Activated naive CD4-positive, alpha-beta T cell treated with anti-CD3 and anti-CD28 coated beads, Interleukin-2, amount 10 ng/mL, durations not matched to agents 7 days and 5 days (primary cell): ENCODE data around the gene PAK2.

ENCODE experiments used
- CTCF ChIA-PET: fragments of 350-600 bp; sonication (Branson Sonifier 250); formaldehyde crosslinking; loops from one replicate; lab custom pipeline; 2021; ENCODE audit warnings: antibody characterized with exemption; lab: Charles Lee
- DNase-seq: peaks from one replicate; pipeline ENCODE4 v3.0.0-alpha.2; 2020
- H3K27ac Mint-ChIP-seq: one replicate; pipeline ENCODE4 v1.8.0; 2021; ENCODE audit warnings: mild to moderate bottlenecking, moderate library complexity, mixed read lengths
- H3K27me3 Mint-ChIP-seq: one replicate; pipeline ENCODE4 v1.8.0; 2021; ENCODE audit warnings: mild to moderate bottlenecking, mixed read lengths
- H3K36me3 Mint-ChIP-seq: one replicate; pipeline ENCODE4 v1.8.0; 2021; ENCODE audit warnings: mixed read lengths
- H3K4me1 Mint-ChIP-seq: one replicate; pipeline ENCODE4 v1.8.0; 2021; ENCODE audit warnings: mixed read lengths
- H3K4me3 Mint-ChIP-seq: one replicate; pipeline ENCODE4 v1.8.0; 2021; ENCODE audit warnings: mild to moderate bottlenecking, moderate library complexity, mixed read lengths
- H3K9me3 Mint-ChIP-seq: one replicate; pipeline ENCODE4 v1.8.0; 2021; ENCODE audit warnings: mixed read lengths

PAK2 gene

GRCh38 chr3:196739671-196740480 is at the start of gene PAK2:
TSS of gene PAK2 (plus strand) at chr3:196739857. CDS start at chr3:196782647, 42,790 bp downstream.
- Mint-ChIP-seq H3K9me3 (no peaks in the 10 kb centered on the region), H3K27me3 (no peaks in the 10 kb centered on the region), H3K36me3 (peaks cover 20% of the 10 kb centered on the region), H3K4me1 (peaks cover 30% of the 10 kb centered on the region), H3K27ac (peak within 1 kb of the TSS; percentile 100), H3K4me3 (peak within 1 kb of the TSS; percentile 100)
- CTCF ChIA-PET: interaction anchor here (1.0 to 1.3 kb wide), 3 partner anchors 96 to 211 kb away, joined by 3 to 6 read pairs (median 4); no protein-coding TSS in a partner anchor
- DNase-seq: peak; percentile 93

DNA sequence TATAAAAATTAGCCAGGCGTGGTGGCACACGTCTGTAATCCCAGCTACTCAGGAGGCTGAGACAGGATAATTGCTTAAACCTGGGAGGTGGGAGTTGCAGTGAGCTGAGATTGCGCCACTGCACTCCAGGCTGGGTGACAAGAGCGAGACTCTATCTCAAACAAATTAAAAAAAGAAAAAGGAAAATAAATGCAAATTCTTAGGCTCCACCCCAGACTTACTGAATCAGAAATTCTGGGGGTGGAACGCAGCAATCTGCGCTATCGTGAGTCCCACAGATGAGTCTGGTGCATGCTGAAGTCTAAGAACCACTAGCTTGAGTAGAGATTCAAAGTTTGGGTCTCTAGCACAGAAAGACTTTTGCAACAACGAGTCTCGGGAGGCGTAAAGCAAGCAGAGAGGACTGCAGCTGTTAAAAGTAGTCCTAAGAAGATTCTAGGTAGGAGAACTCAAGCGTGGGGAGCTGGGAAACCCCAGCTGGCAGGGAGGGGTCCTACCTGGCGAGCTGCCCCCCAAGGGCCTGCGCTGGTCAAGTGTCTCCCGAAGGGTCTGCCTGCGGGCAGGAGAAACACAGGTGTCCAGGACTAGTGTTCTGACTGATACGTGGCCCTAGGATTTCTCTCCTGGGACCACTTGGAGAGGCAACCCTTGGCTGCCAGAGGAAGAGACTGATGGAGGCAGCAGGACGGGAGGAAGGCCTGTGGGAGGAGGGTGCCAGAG is 49.6 kb upstream of the PAK2 start:
- Mint-ChIP-seq H3K4me3 (no peak overlapping the region), H3K27ac (no peak overlapping the region), H3K27me3 (peaks cover 15% of the 10 kb centered on the region), H3K4me1 (peaks cover 8% of the 10 kb centered on the region), H3K9me3 (no peaks in the 10 kb centered on the region), H3K36me3 (no peaks in the 10 kb centered on the region)
- CTCF ChIA-PET: interaction anchor here (1.0 to 2.0 kb wide), 4 partner anchors 80 to 252 kb away, joined by 3 to 7 read pairs (median 4); no protein-coding TSS in a partner anchor
- no peak for DNase-seq

DNA sequence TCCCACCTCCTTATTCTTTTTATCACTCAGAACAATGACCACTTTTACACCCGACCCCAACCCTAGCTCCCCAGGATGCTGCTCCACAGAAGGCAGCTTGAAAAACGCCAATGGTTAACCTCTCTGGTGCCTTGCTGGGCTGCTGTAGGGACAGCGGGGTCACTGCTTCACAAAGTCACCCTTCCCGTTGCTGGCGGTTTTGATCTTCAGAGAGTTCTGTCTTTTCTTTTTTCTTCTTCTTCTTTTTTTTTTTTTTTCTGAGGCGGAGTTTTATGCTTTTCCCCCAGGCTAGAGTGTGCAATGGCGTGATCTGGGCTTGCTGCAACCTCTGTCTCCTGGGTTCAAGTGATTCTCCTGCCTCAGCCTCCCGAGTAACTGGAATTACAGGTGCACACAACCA is 48.3 kb upstream of the PAK2 start:
- Mint-ChIP-seq H3K36me3 (no peaks in the 10 kb centered on the region), H3K4me1 (peaks cover 8% of the 10 kb centered on the region), H3K27ac (no peak overlapping the region), H3K27me3 (peaks cover 15% of the 10 kb centered on the region), H3K4me3 (no peak overlapping the region), H3K9me3 (no peaks in the 10 kb centered on the region)
- CTCF ChIA-PET: interaction anchor here (3.6 kb wide), 1 partner anchor 83 kb away, joined by 19 read pairs; no protein-coding TSS in a partner anchor
- DNase-seq: no peak

DNA sequence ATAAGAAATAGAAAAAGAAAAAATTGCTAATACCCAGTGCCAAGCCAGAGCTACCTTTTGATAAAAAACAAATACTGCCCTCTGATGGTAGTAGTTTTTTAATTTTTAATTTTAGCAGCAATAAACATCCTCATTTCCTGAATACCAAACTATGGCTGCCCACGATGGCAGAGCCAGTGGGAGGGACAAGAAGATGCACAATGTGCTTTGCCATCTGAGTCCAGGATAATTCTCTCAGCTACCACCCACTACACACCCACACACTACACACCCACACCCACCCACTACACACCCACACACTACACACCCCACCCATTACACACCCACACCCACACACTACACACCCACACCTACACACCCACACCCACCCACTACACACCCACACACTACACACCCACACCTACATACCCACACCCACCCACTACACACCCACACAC is 45.4 kb upstream of the PAK2 start:
- CTCF ChIA-PET: interaction anchor here (0.8 to 3.6 kb wide), 3 partner anchors 13 to 160 kb away, joined by 3 to 19 read pairs (median 5); no protein-coding TSS in a partner anchor
- H3K4me3 Mint-ChIP-seq: no peak overlapping the region
- H3K27ac Mint-ChIP-seq: peak overlapping the region; percentile 14
- H3K27me3 Mint-ChIP-seq: peaks cover 15% of the 10 kb centered on the region
- no peak for DNase-seq
- peaks cover 8% of the 10 kb centered on the region for H3K4me1 Mint-ChIP-seq
- no peaks in the 10 kb centered on the region for H3K9me3 Mint-ChIP-seq
- H3K36me3 Mint-ChIP-seq: no peaks in the 10 kb centered on the region

GRCh38 chr3:196694941-196695848 is 44.5 kb upstream of the PAK2 start:
- no peaks in the 10 kb centered on the region for H3K9me3 Mint-ChIP-seq
- H3K27me3 Mint-ChIP-seq: peaks cover 14% of the 10 kb centered on the region
- no peaks in the 10 kb centered on the region for H3K36me3 Mint-ChIP-seq
- peaks cover 8% of the 10 kb centered on the region for H3K4me1 Mint-ChIP-seq
- H3K27ac Mint-ChIP-seq: no peak overlapping the region
- CTCF ChIA-PET: no interaction called here
- DNase-seq: no peak
- no peak overlapping the region for H3K4me3 Mint-ChIP-seq

DNA sequence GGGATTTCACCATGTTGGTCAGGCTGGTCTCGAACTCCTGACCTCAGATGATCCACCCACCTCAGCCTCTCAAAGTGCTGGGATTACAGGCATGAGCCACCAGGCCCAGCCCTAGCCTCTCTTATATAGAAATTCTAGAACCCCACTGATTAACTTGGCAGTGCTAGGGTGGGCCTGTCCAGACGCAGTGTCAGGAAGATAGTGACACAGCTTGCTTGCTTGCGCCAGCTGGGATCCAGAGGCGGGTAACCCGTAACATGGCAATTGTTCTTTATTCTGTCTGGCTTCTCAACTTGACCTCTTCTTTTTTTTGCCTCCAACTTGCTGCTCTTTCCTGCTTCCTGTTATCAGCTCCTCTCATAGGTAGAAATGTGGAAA is 43.8 kb upstream of the PAK2 start:
- CTCF ChIA-PET: no interaction called here
- Mint-ChIP-seq H3K9me3 (no peaks in the 10 kb centered on the region), H3K27ac (no peak overlapping the region), H3K36me3 (no peaks in the 10 kb centered on the region), H3K4me3 (no peak overlapping the region), H3K4me1 (peaks cover 8% of the 10 kb centered on the region), H3K27me3 (peaks cover 10% of the 10 kb centered on the region)
- DNase-seq: no peak

GRCh38 chr3:196697270-196697669 is 42.4 kb upstream of the PAK2 start:
- Mint-ChIP-seq H3K27ac (no peak overlapping the region), H3K4me1 (peaks cover 8% of the 10 kb centered on the region), H3K9me3 (no peaks in the 10 kb centered on the region), H3K36me3 (no peaks in the 10 kb centered on the region), H3K27me3 (no peaks in the 10 kb centered on the region), H3K4me3 (no peak overlapping the region)
- no peak for DNase-seq
- CTCF ChIA-PET: interaction anchor here (1.5 kb wide), 1 partner anchor 10 kb away, joined by 4 read pairs; no protein-coding TSS in a partner anchor

GRCh38 chr3:196699749-196700148 is 39.9 kb upstream of the PAK2 start:
- no peaks in the 10 kb centered on the region for H3K27me3 Mint-ChIP-seq
- CTCF ChIA-PET: interaction anchor here (0.8 kb wide), 1 partner anchor 162 kb away, joined by 3 read pairs; no protein-coding TSS in a partner anchor
- peaks cover 6% of the 10 kb centered on the region for H3K4me1 Mint-ChIP-seq
- no peak for DNase-seq
- H3K36me3 Mint-ChIP-seq: no peaks in the 10 kb centered on the region
- no peaks in the 10 kb centered on the region for H3K9me3 Mint-ChIP-seq
- H3K27ac Mint-ChIP-seq: peak overlapping the region; percentile 50
- H3K4me3 Mint-ChIP-seq: no peak overlapping the region

- H3K4me3 Mint-ChIP-seq: no peak overlapping the region
- H3K4me1 Mint-ChIP-seq: peaks cover 3% of the 10 kb centered on the region
- H3K27ac Mint-ChIP-seq: no peak overlapping the region
- H3K27me3 Mint-ChIP-seq: no peaks in the 10 kb centered on the region
- CTCF ChIA-PET: no interaction called here
- no peaks in the 10 kb centered on the region for H3K36me3 Mint-ChIP-seq
- DNase-seq: no peak
- H3K9me3 Mint-ChIP-seq: no peaks in the 10 kb centered on the region
Observed at GRCh38 chr3:196700801-196701200, 38.9 kb upstream of the PAK2 start.

DNA sequence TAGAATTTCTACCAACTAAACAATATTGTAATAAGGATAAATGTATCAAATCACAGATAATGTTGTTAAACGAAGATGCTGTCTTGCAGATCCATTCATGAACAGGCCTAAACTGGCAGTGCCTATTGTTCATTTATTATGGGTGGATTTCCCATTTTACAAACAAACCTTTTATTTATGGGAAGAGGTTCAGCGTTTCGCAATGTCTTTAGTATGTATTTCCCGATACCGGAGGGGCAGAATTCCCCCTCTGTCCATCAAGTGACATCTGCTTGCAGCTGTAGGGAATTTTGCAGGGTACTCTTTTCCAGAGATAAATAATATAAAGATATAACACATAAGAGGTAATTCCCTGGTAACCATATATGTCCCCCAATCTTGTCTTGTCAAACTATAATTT is 33.3 kb upstream of the PAK2 start:
- no peaks in the 10 kb centered on the region for H3K9me3 Mint-ChIP-seq
- peaks cover 9% of the 10 kb centered on the region for H3K36me3 Mint-ChIP-seq
- H3K27ac Mint-ChIP-seq: no peak overlapping the region
- peaks cover 14% of the 10 kb centered on the region for H3K4me1 Mint-ChIP-seq
- DNase-seq: no peak
- no peak overlapping the region for H3K4me3 Mint-ChIP-seq
- CTCF ChIA-PET: no interaction called here
- no peaks in the 10 kb centered on the region for H3K27me3 Mint-ChIP-seq

DNA sequence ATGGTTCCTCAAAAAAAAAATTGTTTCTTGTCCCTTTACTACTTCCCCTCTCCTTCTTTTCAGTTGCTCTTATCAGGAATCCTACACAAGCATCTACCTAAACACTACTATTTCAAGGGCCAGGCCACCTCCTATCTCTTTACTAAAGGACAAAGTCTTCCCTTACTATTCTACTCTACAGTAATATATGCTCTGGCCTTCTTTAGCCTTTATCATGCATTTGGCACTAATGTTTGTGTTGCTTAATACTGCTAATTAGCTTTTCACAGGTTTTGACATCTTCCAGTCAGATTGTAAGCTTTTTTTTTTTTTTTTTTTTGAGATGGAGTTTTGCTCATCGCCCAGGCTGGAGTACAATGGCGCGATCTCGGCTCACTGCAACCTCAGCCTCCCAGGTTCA is 32.9 kb upstream of the PAK2 start:
- CTCF ChIA-PET: interaction anchor here (1.5 kb wide), 1 partner anchor 13 kb away, joined by 5 read pairs; no protein-coding TSS in a partner anchor
- Mint-ChIP-seq H3K36me3 (peaks cover 9% of the 10 kb centered on the region), H3K27me3 (no peaks in the 10 kb centered on the region), H3K4me3 (no peak overlapping the region), H3K9me3 (no peaks in the 10 kb centered on the region), H3K27ac (no peak overlapping the region), H3K4me1 (peaks cover 18% of the 10 kb centered on the region)
- DNase-seq: no peak

GRCh38 chr3:196707566-196707965 is 32.1 kb upstream of the PAK2 start:
- Mint-ChIP-seq H3K27ac (no peak overlapping the region), H3K4me1 (peaks cover 20% of the 10 kb centered on the region), H3K4me3 (no peak overlapping the region), H3K9me3 (no peaks in the 10 kb centered on the region), H3K27me3 (no peaks in the 10 kb centered on the region), H3K36me3 (peaks cover 9% of the 10 kb centered on the region)
- CTCF ChIA-PET: interaction anchor here (0.9 to 1.5 kb wide), 2 partner anchors 14 to 98 kb away, joined by 3 to 5 read pairs; no protein-coding TSS in a partner anchor
- DNase-seq: no peak

DNA sequence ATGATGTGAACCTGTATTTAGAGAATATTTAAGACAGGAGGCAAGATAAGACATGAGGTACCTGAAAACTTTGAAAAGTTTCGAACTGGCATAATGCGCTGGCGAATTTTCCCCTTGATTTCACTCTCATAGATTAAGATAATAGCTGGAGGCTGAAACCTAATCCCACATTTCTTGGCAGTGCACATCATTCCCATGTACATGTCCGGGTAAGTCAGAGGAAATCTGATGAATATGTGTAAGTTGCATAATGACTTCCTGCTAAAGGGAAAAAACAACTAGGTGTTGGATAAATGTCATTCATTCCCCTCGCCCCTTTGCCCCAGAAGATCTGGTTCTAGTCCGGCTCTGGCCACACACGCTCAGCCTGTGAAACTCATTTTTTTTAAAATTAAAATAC is 31.2 kb upstream of the PAK2 start:
- no peak overlapping the region for H3K4me3 Mint-ChIP-seq
- no peaks in the 10 kb centered on the region for H3K27me3 Mint-ChIP-seq
- H3K9me3 Mint-ChIP-seq: no peaks in the 10 kb centered on the region
- peaks cover 27% of the 10 kb centered on the region for H3K4me1 Mint-ChIP-seq
- CTCF ChIA-PET: no interaction called here
- DNase-seq: no peak
- H3K27ac Mint-ChIP-seq: no peak overlapping the region
- peaks cover 12% of the 10 kb centered on the region for H3K36me3 Mint-ChIP-seq
